GM23338 (cell line): ENCODE results near the gene ERC1. TPM values are rescaled to one million over a fixed set of nuclear protein-coding genes. Genes with fewer than 3 reads are reported as not detected.

Experiments used
- ATAC-seq: fragments of 200-7000 bp; cut with Tn5 transposase; 3 replicates; pipeline ENCODE4 v1.9.1; 2020
- DNase-seq: peaks from one replicate; pipeline ENCODE4 v3.0.0-alpha.2; 2015; ENCODE audit warnings: low spot score
- H2AFZ ChIP-seq: fragments of 200-600 bp; sonication (generic); 2 replicates; pipeline ENCODE4 v1.8.0; 2016; ENCODE audit warnings: antibody characterized with exemption, mild to moderate bottlenecking, moderate library complexity
- H3F3A ChIP-seq: fragments of 200-600 bp; sonication (generic); replicated peaks from 2 replicates; pipeline ENCODE4 v1.8.0; 2017; ENCODE audit warnings: antibody characterized with exemption, mixed run types, low read depth
- H3K27ac ChIP-seq: fragments of 200-600 bp; sonication (generic); 2 replicates; pipeline ENCODE4 v1.6.1; 2016; ENCODE audit warnings: low read depth
- H3K27me3 ChIP-seq: fragments of 200-600 bp; sonication (generic); 2 replicates; pipeline ENCODE4 v1.8.0; 2016; ENCODE audit warnings: mild to moderate bottlenecking, mixed run types, moderate library complexity; ENCODE audit not compliant: insufficient read depth
- H3K36me3 ChIP-seq: fragments of 200-600 bp; sonication (generic); 2 replicates; pipeline ENCODE4 v1.8.0; 2016; ENCODE audit warnings: mild to moderate bottlenecking; ENCODE audit not compliant: insufficient read depth
- H3K4me1 ChIP-seq: fragments of 200-600 bp; sonication (generic); 2 replicates; pipeline ENCODE4 v1.8.0; 2016; ENCODE audit warnings: mild to moderate bottlenecking, moderate library complexity; ENCODE audit not compliant: insufficient read depth
- H3K4me2 ChIP-seq: fragments of 200-600 bp; sonication (generic); 2 replicates; pipeline ENCODE4 v1.7.1; 2017; ENCODE audit warnings: mixed run types
- H3K4me3 ChIP-seq: fragments of 200-600 bp; sonication (generic); 2 replicates; pipeline ENCODE4 v1.6.1; 2016; ENCODE audit warnings: mixed run types
- H3K79me2 ChIP-seq: fragments of 200-600 bp; sonication (generic); replicated peaks from 2 replicates; pipeline ENCODE4 v1.8.0; 2017; ENCODE audit warnings: mild to moderate bottlenecking; ENCODE audit not compliant: insufficient read depth
- H3K9me2 ChIP-seq: fragments of 200-600 bp; sonication (generic); 2 replicates; pipeline ENCODE4 v1.8.0; 2017; ENCODE audit not compliant: insufficient read depth
- H4K20me1 ChIP-seq: fragments of 200-600 bp; sonication (generic); replicated peaks from 2 replicates; pipeline ENCODE4 v1.8.0; 2017; ENCODE audit warnings: mild to moderate bottlenecking; ENCODE audit not compliant: insufficient read depth
- H3K27ac Mint-ChIP-seq: 2 replicates; pipeline ENCODE4 v1.8.0; 2020; ENCODE audit warnings: inconsistent platforms, mild to moderate bottlenecking, moderate library complexity, mixed read lengths
- H3K27me3 Mint-ChIP-seq: 3 replicates; pipeline ENCODE4 v1.8.0; 2022; ENCODE audit warnings: low read depth, mild to moderate bottlenecking, moderate library complexity, mixed read lengths, inconsistent platforms; ENCODE audit not compliant: insufficient read depth, poor library complexity
- H3K36me3 Mint-ChIP-seq: 3 replicates; pipeline ENCODE4 v1.8.0; 2021; ENCODE audit warnings: low read depth, mild to moderate bottlenecking, inconsistent platforms, moderate library complexity, mixed read lengths
- H3K4me1 Mint-ChIP-seq: 3 replicates; pipeline ENCODE4 v1.8.0; 2020; ENCODE audit warnings: mild to moderate bottlenecking, inconsistent platforms, mixed read lengths
- H3K4me3 Mint-ChIP-seq: 3 replicates; pipeline ENCODE4 v1.8.0; 2021; ENCODE audit warnings: moderate library complexity, mild to moderate bottlenecking, inconsistent platforms, mixed read lengths
- H3K9me3 Mint-ChIP-seq: 3 replicates; pipeline ENCODE4 v1.8.0; 2020; ENCODE audit warnings: moderate library complexity, mild to moderate bottlenecking, inconsistent platforms, mixed read lengths
- CREB1 ChIP-seq: fragments of 250-450 bp; sonication (Bioruptor Pico); IDR thresholded peaks from 2 replicates; pipeline ENCODE4 v1.5.0; 2020; ENCODE audit warnings: low read depth, mild to moderate bottlenecking, moderate library complexity
- CTCF ChIP-seq, 2 experiments: fragments of 200-600 bp in 1 of 2; sonication (generic) in 1 of 2; conservative IDR thresholded peaks; 2 replicates each; pipeline versions ENCODE4 v1.5.1 to v1.6.1; 2016 to 2017; ENCODE audit warnings: antibody characterized with exemption in 2 of 2, low read depth in 2 of 2, mild to moderate bottlenecking in 2 of 2, moderate library complexity in 1 of 2
- ETS1 ChIP-seq: IDR thresholded peaks from 2 replicates; pipeline ENCODE4 v1.6.1; 2016; ENCODE audit warnings: antibody characterized with exemption
- JUNB ChIP-seq: IDR thresholded peaks from one replicate; pipeline ENCODE4 v1.6.1; 2016; ENCODE audit warnings: antibody characterized with exemption; ENCODE audit not compliant: unreplicated experiment
- REST ChIP-seq: IDR thresholded peaks from one replicate; pipeline ENCODE4 v1.6.1; 2018; ENCODE audit warnings: antibody characterized with exemption; ENCODE audit not compliant: unreplicated experiment
- STAT1 ChIP-seq: IDR thresholded peaks from one replicate; pipeline ENCODE4 v1.6.1; 2016; ENCODE audit warnings: antibody characterized with exemption; ENCODE audit not compliant: unreplicated experiment
- ZNF462 ChIP-seq: fragments of 250-450 bp; sonication (Bioruptor Pico); IDR thresholded peaks from 2 replicates; pipeline ENCODE4 v1.5.0; 2020; ENCODE audit warnings: mild to moderate bottlenecking, moderate library complexity
- polyA plus RNA-seq: library from polyadenylated mRNA; unstranded; fragments of >200 nt; fragmentation: Nextera tagmentation; extraction: Ambion mirVana; gene quantifications from 2 replicates; pipeline ENCODE4 v1.2.1, GENCODE V29; 2016
- total RNA-seq: library from RNA; depleted of rRNA; stranded (reverse); fragments of >200 nt; shearing (Covaris generic); gene quantifications from 2 replicates; pipeline ENCODE4 v1.2.3, GENCODE V29; 2014

The ERC1 gene
- total and polyA plus RNA-seq, 2 experiments from 2014 or later = 28.1 to 35.3 TPM

GRCh38 chr12:1226951-1227350, 235.9 kb downstream of the ERC1 start:
- Mint-ChIP-seq H3K27ac (no peak overlapping the region), H3K4me3 (no peak overlapping the region), H3K4me1 (no peaks in the 10 kb centered on the region), H3K36me3 (no peaks in the 10 kb centered on the region), H3K27me3 (no peaks in the 10 kb centered on the region), H3K9me3 (no peaks in the 10 kb centered on the region)
- DNase-seq (no peak), ATAC-seq (no peak)
- no peak overlapping the region for H2AFZ ChIP-seq
- no peak overlapping the region for H3K4me2 ChIP-seq
- H4K20me1 ChIP-seq = 0 out of 2 replicates have a peak, but pooled peaks cover 3% of the 10 kb centered on the region
- no peak overlapping the region for H3K4me3 ChIP-seq
- no peaks in the 10 kb centered on the region for H3K79me2 ChIP-seq
- H3K9me2 ChIP-seq = no peaks in the 10 kb centered on the region
- H3K27ac ChIP-seq = no peak overlapping the region
- no peaks in the 10 kb centered on the region for H3K4me1 ChIP-seq
- H3K27me3 ChIP-seq = no peaks in the 10 kb centered on the region
- no peaks in the 10 kb centered on the region for H3F3A ChIP-seq
- H3K36me3 ChIP-seq = no peaks in the 10 kb centered on the region
- TF ChIP-seq REST (no peak), ZNF462 (CRISPR knock-in tag) (no peak), JUNB (no peak), CREB1 (CRISPR knock-in tag) (no peak), ETS1 (no peak), CTCF (conservative IDR thresholded peaks at IDR 0.05; ENCODE audit: low read depth in 2 of 2) (no peak), STAT1 (no peak)
